NCI-H187 treated with DMSO at 0.1 percent for 48 hours (cell line): ENCODE measurements around the gene ALPG.
"Not testable (repeated sequence)": the region's sequence is repeated elsewhere in the genome, so short reads cannot be mapped to it uniquely, and the experiment has no call there.

Experiments used
- DNase-seq: peaks from one replicate; lab custom pipeline; 2025; lab: John Stamatoyannopoulos, UW

ALPG gene

DNA sequence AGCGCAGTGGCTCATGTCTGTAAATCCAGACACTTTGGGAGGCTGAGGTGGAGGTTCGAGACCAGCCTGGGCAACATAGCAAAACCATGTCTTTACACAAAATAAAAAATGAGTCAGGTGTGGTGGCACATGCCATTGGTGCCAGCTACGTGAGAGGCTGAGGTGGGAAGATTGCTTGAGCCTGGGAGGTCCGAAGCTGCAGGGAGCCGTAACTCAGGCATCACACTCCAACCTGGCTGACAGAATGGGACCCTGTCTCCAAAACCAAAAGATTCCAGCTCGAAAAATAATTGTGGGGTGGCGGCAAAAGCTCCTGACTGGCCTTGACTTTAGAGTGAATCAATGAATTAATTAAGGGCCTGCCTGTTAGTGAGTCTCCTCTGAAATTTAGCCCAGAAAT lies 29.3 kb upstream of the ALPG start:
- DNase-seq: no peak

DNA sequence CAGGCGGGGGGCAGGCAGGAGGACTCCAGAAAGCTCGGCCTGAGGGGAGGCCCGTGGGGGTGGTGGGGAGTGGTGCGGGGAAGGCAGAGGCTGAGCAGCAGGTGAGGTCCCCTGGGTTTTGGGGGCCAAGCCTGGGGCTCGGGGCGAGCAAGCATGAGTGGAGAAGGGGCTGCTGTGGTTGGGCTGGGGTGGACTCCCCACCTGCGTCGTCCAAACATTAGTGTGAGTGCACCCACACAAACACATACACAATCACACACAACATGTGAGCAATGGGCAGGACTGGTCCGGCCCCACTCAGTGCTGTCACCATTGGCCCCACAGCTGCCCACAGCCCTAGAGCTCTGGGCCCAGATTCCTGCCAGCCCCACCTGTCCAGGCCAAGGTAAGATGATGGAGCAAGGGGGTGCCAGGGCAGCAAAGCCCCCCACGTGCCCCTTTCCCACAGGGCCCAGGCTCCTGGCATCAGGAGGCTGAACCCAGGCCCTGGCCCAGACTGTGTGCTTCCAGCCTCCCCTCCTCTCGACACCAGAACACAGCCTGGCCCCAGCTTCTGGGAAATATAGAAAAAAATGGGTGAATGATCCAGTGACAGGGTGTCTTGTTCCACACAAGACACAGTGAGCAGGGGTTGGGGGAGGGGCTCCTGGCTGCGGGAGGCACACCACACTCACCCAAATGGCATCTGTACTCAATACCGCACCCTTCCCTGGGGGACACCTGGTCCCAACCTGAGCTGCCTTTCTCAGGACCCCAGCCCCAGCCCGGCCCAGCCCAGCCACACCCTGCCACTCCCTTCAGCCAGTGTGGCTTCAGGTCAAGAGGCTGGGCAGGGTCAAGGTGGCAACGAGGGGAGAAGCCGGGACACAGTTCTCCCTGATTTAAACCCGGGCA lies 28.6 kb upstream of the ALPG start:
- DNase-seq: no peak

DNA sequence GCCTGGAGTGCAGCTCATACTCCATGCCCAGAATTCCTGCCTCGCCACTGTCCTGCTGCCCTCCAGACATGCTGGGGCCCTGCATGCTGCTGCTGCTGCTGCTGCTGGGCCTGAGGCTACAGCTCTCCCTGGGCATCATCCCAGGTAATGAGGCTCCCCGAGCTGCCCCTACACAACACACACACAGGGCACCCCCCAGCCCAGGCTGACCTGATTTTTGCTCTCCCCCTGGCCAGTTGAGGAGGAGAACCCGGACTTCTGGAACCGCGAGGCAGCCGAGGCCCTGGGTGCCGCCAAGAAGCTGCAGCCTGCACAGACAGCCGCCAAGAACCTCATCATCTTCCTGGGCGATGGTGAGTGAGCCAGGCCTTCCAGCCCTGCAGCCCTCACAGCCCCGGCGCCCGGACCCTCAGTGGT lies 27.9 kb upstream of the ALPG start, which contains the start of gene ALPP:
ALPP (plus strand) TSS at position 17 of the 417 bp plus-strand sequence; CDS start at position 69, 52 bp downstream.
- not testable (repeated sequence) for DNase-seq

DNA sequence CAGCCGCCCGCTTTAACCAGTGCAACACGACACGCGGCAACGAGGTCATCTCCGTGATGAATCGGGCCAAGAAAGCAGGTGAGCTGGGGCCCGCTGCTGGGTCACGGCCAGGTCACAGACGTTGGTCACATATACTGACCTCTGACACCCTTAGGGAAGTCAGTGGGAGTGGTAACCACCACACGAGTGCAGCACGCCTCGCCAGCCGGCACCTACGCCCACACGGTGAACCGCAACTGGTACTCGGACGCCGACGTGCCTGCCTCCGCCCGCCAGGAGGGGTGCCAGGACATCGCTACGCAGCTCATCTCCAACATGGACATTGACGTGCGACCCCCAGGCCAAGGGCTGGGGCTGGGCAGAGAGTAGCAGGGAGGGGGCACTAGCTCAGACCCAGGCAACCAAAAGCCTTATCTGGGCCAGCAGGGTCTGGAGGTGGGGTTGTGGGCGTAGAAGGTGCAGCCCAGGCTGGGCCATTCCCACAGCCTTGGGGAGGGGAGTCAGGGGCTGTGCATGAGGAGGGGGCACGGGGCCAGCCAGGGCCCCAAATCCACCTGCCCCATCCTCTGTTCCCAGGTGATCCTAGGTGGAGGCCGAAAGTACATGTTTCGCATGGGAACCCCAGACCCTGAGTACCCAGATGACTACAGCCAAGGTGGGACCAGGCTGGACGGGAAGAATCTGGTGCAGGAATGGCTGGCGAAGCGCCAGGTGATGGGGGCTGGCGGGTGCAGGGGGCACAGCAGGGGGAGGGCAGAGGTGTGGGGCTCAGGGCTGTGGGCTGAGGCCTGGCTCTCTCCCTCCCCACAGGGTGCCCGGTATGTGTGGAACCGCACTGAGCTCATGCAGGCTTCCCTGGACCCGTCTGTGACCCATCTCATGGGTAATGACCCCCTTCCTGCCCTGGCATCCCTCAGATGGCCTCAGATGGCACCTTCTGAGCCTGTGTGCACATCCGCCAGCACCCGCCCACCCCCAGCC lies 26.7 kb upstream of the ALPG start:
- DNase-seq: not testable (repeated sequence)

DNA sequence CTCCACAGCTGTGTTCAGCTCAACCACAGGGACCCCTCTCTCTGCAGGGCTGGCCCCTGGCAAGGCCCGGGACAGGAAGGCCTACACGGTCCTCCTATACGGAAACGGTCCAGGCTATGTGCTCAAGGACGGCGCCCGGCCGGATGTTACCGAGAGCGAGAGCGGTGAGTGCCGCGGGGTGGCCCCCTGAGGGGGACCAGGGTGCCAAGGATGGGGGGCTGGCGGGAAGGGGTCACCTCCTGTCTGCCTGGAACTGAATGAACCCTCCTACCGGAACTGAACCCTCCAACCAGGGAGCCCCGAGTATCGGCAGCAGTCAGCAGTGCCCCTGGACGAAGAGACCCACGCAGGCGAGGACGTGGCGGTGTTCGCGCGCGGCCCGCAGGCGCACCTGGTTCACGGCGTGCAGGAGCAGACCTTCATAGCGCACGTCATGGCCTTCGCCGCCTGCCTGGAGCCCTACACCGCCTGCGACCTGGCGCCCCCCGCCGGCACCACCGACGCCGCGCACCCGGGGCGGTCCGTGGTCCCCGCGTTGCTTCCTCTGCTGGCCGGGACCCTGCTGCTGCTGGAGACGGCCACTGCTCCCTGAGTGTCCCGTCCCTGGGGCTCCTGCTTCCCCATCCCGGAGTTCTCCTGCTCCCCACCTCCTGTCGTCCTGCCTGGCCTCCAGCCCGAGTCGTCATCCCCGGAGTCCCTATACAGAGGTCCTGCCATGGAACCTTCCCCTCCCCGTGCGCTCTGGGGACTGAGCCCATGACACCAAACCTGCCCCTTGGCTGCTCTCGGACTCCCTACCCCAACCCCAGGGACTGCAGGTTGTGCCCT lies 25.2 kb upstream of the ALPG start:
- not testable (repeated sequence) for DNase-seq

DNA sequence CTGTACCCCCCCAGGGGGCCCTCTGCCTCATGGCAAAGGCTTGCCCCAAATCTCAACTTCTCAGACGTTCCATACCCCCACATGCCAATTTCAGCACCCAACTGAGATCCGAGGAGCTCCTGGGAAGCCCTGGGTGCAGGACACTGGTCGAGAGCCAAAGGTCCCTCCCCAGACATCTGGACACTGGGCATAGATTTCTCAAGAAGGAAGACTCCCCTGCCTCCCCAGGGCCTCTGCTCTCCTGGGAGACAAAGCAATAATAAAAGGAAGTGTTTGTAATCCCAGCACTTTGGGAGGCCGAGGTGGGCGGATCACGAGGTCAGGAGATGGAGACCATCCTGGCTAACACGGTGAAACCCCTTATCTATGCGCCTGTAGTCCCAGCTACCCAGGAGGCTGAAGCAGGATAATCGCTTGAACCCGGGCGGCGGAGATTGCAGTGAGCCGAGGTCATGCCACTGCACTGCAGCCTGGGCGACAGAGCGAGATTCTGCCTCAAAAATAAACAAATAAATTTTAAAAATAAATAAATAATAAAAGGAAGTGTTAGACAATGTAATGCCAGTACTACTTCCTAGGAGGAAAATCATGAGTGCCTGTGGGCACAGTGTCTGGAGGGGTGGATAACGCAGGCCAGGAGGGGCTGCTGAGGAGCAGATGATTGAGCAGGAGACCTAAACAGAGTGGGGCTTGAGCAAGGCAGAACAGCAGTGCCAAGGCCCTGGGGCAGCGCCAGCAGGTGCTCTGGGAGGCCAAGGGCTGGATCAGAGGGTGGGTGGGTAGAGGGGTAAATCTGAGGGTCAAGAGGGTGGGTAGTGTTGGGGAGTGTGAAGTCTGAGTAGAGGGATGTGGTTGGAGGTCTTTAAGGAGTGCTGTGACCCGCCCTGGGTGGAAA lies 24.1 kb upstream of the ALPG start:
- no peak for DNase-seq

DNA sequence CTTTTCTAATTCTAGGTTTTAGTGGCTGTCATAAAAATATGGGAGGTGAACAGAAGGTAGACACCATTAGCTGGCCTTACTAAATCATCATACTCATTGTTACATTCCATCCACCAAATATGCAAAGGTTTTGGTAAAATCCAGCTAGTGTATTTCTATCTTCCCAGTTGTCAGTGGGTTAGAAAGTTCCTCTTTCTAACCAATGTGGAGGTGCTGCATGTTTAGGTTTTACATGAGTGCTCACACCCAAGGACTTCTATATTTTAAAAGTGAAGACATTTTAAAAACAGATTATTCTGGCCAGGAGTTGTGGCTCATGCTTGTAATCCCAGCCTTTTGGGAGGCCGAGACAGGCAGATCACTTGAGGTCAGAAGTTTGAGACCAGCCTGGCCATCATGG lies 22.2 kb upstream of the ALPG start:
- no peak for DNase-seq

DNA sequence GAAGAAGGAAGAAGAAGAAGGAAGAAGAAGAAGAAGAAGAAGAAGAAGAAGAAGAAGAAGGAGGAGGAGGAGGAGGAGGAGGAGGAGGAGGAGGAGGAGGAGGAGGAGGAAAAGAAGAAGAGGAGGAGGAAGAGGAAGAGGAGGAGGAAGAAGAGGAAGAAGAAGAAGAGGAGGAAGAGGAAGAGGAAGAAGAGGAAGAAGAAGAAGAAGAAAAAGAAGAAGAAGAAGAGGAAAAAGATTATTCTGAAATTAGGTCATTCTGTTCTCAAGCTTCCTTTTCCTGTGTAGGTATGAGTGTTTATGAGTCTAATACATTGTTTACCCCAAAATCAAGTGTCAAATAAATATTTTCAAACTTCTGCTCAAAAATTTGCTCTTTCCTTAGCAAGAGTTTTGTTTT lies 21.6 kb upstream of the ALPG start:
- DNase-seq: not testable (repeated sequence)

DNA sequence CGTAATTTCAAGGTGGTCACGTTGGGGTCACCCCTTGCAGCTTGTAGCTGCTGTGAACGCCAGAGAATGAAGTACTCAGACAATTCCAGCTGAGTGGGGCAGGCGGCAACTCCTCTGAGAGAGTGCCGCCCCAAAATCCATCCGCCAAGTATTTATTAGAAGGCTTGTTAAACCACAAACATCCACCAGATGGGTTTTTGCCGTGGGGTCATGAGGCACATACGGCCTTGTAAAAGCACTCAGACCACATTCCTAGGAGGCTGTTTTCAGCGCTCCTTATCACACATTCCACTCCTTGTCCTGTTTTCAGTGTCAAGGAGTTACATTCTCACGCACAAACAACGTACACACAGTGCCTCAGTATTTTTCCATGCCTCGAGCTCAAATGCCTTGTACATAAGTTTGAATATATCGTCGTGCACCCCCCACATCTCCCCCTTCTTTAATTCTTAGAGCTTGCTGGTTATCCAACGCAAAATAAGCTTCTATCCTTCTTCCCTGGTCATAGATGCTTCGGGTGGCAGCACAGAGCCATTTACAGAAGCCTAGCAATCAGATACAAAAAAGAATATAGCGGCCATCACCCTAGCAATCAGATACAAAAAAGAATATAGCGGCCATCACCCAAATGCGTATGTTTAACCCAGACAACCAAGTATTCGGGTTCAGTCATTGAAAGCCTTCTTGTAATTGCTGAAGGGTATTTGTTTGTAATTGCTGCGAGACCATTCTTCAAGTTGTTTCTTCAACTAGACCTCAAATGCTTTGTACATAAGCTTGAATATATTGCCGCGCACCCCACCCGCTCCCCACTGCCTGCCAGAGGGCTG lies 20.8 kb upstream of the ALPG start:
- no peak for DNase-seq

DNA sequence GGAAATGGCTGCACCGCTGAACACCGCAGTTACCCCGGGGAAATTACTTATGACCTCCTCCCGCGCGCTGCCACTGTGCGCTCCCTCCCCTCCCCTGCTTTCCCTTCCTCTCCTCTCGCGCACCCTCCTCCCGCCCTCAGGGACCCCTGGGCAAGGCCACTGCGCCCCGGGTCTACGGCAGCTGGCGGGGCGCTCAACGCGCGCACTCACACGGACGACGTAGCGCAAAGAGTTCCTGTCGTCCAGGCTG lies 20.2 kb upstream of the ALPG start:
- no peak for DNase-seq

DNA sequence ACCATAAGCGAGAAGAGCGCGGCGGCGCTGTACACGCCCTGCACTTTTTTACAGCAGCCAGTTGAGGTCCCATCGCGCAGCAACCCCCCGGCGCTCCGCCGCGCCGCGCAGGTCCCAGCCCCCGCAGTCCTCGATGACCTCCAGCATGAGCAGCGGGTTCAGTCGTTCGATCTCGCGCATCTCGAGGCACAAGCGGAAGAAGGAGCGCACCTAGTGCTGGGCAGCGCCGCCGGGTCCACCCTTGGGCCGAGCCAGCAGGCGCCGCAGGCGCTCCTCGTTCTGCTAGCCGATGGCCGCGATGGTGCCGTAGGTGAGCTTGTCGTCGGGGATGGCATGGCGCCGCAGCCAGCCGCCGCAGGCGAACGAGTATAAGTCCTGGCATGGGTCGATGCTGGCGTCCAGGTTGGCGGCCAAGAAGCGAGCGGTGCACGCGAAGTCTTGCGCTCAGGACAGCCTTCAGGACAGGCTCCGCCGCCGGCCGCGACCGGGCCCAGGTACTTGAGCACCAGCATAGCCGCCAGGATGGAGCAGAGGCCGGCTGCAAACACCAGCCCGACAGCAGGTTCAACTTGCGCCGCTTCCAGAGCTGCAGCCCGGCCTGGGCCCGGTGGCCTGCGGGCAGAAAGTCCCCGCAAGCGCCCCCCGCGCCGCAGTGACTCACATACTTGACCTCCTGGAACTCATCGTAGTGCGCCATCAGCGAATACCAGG lies 19.7 kb upstream of the ALPG start:
- no peak for DNase-seq

DNA sequence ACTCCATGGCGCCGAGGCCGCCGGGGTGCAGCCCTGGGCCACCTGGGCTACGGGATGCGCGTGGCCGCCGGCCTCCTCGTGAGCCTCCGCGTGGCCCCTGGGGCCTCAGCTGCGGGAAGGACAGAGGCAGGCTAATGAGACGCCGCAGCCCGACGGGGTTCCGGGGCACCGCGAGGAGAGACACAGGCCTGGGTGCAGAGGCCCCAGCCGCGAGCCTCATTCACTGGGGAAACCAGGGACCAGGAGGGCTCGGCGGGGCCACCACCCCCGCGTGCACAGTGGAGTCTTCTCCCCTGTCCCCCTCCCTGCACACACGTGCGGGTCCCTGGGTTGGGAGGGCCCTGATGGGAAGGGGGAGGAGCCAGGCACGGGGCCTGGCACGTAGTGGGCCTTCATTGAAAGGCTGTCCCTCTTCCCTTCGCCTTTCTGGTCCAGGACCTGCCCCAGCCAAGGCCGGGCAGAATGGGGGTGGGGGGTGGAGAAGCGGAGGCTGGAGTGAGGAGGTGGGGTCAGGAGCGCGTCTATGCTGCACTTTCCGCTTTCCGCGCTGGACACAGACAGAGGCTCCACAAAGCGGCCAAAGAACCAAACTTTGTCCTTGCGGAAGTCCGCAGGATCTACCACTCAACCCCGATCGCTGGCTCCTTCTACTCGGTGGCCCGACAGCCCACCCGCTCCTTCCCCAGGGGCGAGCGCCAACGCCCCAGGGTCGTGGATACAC lies 19.0 kb upstream of the ALPG start:
- DNase-seq: no peak

DNA sequence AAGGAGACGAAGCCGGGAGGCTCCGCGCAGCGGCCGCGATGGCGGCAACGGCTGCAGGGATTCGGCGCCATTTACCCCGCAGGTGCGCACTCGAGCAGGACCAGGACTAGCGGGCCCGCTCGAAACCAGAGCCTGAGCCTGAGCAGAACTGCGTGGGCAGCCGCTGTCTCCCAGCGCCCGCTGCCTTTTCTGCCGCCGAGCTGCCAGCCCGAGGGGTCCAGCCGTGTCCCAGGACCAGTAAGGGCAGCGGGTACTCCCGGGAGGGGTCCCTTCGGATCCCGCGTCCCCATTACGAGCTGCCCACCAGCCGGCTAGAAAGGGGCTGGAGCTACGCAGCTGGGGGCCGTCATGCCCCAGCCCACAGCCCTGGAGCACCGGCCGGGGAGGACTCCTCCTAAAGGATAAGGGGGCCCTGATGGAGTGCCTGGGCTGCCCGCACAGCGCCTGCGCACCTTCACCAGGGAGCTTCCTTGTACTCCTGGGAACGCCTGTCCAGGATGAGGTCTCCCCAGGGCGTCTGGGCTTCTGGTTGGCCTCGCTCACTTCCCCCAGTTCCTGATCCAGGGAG lies 18.2 kb upstream of the ALPG start:
- DNase-seq: no peak

DNA sequence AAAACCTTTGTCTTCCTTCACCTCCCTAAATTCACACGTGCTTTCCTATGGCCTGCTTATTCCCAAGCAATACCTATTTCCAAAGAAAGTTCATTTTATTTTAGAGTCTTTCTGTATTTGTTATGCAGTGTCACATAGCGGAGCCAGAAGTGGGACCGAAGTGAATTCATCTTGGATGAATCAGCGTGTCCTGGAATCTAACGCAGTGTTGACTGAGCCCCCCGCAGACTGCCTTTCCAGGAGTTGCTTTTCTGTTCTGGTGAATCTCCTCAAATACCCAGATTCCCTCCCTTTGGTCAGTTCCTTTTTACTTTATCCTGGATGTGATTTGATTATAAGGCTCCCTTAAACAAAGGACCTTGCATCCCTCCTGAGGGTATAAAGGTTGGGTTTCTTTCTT lies 17.3 kb upstream of the ALPG start:
- no peak for DNase-seq

DNA sequence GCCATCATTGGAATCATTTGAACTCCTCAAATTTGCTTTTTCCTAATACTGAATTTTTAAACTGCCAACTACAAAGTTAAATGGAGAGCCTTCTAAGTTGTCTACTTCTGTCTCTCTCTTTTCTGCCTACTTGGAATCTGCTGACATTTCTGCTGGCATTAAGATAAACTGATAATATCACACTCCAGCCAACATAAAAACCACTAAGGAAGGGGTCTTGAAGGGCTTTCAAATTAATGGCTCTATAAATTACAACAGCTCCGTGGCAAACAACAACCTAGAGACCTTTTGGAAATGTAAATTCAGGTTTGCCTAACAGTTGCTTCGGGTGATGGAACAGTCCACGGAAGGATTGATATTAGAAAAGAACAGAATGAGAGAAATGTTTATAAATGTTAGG lies 16.0 kb upstream of the ALPG start:
- no peak for DNase-seq

DNA sequence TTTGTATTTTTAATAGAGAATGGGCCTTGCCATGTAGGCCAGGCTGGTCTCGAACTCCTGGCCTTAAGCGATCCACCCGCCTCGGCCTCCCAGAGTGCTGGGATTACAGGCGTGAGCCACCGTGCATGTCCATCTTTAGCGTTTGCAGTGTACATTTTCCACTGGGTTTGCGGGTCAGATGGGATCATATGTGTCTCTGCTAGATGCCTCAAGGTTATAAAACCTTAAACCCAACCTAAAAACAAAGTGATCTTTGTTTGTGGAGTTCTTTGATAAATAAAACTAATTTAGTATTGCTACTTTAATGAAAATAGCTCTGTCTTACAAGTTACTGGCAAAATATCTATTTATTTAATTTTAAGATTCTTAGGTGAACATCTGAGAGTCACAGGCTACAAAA lies 13.1 kb upstream of the ALPG start:
- DNase-seq: no peak

DNA sequence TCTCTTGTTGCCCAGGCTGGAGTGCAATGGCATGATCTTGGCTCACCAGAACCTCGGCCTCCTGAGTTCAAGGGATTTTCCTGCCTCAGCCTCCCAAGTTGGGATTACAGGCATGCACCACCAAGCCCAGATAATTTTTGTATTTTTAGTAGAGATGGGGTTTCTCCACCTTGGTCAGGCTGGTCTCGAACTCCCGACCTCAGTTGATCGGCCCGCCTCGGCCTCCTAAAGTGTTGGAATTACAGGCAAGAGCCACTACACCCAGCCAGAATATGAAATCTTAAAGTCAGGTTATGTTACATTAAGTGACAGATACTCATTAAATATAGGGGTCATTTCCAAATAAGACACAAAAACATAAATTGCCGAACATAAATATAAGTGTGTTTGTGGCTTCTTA lies 12.2 kb upstream of the ALPG start:
- not testable (repeated sequence) for DNase-seq

DNA sequence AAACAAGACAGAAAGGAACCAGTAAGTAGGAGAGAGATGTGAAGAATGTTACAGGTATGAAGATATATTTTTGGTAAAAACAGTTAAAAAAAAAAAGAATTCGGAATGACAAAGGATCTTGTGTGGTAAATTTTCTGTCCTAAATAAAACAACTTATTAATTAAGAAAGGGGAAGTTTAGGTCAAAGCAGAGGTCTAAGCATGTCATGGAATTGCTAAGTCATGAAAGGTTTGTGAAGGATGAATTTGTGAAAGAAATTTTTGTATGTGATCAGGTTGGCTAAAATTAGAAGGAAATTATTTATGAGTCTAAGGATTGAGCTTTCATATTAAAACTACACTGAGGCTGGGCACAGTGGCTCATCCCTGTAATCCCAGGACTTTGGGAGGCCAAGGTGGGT lies 11.1 kb upstream of the ALPG start:
- no peak for DNase-seq

DNA sequence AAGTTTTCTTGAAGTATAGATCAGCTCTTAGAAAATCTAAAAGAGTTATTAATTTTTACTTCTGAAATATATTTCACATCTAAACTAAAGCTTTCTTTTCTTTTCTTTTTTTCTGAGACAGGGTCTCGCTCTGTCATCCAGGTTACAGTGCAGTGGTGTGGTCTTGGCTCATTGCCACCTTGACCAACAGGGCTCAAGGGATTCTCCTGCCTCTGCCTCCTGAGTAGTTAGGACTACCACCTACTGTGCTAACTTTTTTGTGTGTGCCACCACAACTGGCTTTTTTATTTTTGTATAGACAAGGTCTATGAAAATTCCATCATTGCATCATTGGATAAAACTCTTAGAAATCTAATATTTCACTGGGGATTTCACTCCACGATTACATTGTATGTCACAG lies 10.0 kb upstream of the ALPG start:
- no peak for DNase-seq
